HG03469 (cell line): ENCODE measurements around the gene TSC22D2.

Source experiments
- ATAC-seq: cut with Tn5 transposase; IDR thresholded peaks from one replicate; pipeline ENCODE4 v1.9.1; 2021; ENCODE audit warnings: mild to moderate bottlenecking, moderate library complexity, moderate number of reproducible peaks; ENCODE audit not compliant: unreplicated experiment

Gene TSC22D2

DNA sequence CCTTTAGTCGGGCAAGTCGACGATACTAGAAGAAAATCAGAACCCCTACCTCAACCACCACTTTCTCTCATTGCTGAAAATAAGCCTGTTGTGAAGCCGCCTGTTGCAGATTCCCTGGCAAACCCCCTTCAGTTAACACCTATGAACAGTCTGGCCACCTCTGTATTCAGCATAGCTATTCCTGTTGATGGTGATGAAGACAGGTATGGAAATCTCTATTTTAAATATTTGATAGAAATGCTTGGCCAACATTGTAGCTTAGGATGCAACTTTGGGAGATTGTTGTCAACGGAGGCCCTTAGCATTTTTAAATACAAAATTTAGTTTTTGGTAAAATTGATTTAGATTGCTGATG is 3.0 kb downstream of the TSC22D2 start:
- no peak for ATAC-seq

- no peak for ATAC-seq
These were observed 3.4 kb downstream of the TSC22D2 start for GRCh38 chr3:150411546-150411945.

DNA sequence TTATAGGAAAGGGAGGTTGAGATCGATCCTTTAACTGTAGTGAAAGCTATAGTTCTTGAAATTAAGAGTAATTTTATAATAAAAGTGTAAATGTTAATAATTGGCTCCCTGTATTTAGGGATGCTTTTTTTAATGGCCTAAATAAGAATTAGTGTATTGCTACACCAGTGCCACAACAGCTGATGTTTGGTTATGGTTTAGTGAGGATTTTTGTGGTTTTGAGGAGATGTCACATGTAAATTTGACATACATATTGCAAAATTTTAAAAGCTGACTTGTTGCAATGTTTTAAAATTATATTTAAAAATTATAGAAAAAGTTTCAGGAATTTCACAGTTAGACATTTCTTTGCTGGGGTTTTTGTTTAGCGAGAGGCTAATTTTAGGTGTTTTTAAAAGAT is 3.9 kb downstream of the TSC22D2 start:
- no peak for ATAC-seq

GRCh38 chr3:150412561-150413231 is 4.6 kb downstream of the TSC22D2 start:
- no peak for ATAC-seq

- no peak for ATAC-seq
These were observed 6.2 kb downstream of the TSC22D2 start for GRCh38 chr3:150414258-150414657.

DNA sequence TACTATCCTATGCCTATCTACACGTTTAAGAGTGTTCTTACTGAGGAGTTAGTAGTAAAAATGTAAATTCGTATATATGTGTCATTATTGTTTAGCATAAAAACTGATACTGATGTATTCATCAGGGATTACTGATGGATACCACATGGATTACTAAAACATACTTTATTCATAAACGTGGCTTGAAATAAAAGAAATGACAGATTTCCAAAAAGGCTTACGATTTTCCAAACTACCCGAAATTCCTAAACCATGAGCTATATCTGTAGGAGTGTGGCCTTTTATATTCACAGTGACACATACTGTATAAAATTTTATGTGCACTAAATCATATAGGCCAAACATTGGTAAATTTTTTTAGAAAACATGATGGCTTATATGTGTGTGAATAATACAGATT is 6.9 kb downstream of the TSC22D2 start:
- no peak for ATAC-seq

- ATAC-seq = no peak
These were observed 11.2 kb downstream of the TSC22D2 start for GRCh38 chr3:150419076-150419868.

DNA sequence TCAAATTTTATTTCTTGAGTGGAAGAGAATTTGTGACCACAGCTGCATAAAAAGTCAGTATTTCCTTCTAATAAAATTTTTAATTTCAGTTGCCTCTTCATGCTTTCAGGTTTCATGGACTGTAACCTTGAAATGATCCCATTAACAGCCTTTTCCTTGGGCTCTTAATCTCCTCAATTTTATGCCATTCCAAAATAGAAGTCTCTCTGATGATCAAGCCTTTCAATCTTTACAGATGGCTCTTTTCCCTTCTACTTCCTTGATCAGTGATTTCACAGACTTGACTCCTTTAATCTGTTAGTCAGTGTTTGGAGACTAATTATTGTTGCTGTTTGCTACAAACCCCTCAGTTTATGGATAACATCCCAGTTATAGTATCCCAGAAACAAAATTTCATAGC is 11.9 kb downstream of the TSC22D2 start:
- no peak for ATAC-seq

DNA sequence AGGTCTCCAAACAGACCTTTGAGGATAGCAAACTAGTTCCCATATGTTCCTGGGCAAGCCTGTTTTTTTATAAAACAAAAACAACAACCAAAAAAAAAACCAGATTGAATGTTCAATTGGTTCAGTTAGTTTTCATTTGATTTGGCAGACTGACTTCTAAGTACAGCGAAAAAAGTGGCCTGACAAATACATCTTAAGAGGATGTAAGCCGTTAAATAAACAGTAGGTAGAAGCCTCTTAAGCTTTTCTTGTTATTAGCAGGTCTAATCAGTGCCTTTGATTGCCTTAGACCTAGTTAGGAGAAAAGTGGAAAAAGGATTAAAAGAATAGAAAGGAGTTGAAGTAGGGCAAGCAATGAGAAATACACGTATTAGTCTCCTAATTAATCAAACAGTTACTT is 13.2 kb downstream of the TSC22D2 start:
- no peak for ATAC-seq

DNA sequence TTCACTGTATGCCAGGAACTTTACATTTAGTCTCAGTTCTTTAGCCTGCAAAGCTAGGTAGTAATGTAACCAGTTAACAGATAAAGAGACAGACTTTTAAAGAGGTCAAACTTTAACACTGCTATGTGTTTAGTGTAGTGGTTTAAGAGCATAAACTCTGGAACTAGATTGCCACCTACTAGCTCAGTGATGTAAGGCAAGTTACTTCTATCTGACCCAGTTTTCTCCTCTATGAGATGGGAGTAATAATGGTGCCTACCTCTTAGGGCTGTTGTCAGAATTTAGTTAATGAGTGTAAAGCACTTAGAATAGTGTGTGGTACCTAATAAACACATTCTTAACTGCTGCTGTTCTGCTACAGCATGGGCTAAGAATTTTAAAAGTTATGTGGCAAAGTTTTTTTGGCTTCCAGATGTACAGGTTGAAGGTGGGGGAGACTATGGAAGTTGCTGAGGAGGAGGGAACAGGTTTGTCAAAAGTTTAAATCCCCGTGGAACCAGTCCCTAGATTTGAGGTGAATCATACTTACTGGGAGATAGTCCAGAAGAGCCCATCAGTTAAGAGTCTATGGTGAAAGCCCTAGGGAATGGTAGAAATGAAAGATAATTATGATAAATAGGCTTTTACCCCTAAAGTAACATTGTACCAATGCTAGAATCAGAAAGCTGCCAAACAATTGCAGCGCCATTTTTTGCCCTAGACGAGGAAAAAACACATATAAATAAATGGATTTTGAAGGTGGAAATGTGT is 13.9 kb downstream of the TSC22D2 start:
- ATAC-seq = no peak

GRCh38 chr3:150422907-150423306 is 14.8 kb downstream of the TSC22D2 start:
- no peak for ATAC-seq

DNA sequence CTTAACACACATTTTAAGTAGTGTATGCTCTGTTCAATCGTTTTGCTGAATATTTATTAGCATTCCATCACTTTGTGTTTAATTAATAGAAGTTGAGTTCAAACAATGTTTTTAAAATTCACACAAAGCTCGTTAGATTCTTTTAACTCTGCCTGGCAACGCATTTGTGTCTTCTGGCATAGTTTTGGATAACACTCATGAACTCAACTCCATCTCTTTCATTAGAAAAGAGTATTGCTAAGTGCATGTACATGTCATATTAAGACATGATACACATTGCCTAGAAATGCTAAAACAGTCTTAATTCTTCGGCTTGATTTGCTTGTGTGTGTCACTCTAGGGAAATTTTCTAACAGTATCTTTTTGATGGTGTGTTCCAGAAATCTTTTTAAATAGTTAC is 15.7 kb downstream of the TSC22D2 start:
- no peak for ATAC-seq

DNA sequence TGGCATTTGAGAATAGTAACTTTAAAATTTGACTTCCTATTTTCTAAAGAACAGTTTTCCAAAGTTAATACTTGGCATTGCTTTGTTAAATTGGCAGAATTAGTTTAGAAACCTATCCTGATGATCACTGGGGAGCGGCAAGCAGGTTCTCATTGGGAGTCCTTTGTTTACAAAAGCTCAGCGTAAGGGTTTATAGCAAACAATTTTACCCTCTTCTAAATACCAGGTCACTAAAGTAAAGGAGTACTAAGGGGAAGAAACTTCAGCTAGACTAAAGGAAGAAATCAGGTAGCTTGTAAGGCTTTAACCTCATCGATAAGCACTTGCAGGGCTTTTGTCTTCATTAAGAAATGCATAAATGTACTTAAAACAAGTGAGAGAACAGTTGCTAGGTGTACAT is 18.2 kb downstream of the TSC22D2 start:
- ATAC-seq = no peak

GRCh38 chr3:150428562-150428961 is 20.5 kb downstream of the TSC22D2 start:
- no peak for ATAC-seq

GRCh38 chr3:150429767-150430671 is 21.9 kb downstream of the TSC22D2 start:
- no peak for ATAC-seq

DNA sequence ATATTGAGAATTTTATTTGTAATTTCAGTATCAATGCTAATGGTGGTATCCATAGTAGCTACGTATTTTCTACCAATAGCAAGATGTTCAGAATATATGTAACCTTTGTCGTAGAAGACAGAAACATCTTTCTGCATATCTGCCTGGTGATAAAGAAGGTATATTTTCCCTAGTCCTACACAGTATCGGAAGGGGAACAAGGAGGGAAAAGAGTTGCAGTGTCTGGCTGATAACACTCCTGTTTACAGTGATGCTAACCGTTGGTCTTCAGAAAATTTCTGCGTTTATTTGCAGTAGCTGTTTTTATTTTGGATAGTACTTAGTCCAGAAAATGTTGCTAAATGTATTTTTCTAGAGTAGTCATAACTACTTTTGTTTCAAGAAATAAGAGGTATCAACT is 25.2 kb downstream of the TSC22D2 start:
- ATAC-seq = no peak

DNA sequence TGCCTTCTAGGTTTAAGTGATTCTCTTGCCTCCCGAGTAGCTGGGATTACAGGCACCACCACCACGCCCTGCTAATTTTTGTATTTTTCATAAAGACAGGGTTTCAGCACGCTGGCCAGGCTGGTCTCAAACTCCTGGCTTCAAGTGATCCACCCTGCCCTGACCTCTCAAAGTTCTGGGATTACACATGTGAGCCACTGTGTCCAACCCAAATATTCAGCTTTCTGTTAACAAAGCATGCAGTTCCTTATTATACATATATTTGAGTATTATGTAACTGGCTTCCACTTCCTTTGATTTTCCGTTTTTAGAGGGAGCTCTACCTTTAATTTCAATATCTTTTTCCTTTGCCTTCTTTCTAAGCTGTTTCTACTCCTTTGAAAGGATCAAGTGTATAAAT is 26.1 kb downstream of the TSC22D2 start:
- ATAC-seq = no peak

- ATAC-seq = no peak
These were observed 28.1 kb downstream of the TSC22D2 start for GRCh38 chr3:150436161-150436560.

DNA sequence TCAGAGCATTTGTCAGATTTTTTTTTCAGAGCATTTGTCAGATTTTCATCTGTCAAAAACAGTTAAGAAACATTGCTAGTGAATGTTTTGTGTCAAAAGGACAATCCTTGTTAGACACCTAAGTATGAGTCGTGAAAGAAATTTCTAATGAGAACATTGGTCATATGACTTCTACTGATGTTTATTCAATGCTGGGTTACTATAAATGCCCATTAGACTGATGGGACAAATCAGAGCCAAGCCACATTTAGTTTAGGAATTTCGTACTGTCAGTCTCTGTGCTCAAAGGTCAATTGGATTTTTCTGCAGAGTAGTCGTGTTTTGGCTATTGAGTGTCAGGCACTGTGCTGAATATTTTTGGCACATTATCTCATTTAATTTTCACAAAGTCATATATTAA is 31.6 kb downstream of the TSC22D2 start:
- ATAC-seq = no peak

GRCh38 chr3:150443331-150443741 is 35.2 kb downstream of the TSC22D2 start:
- ATAC-seq = no peak

DNA sequence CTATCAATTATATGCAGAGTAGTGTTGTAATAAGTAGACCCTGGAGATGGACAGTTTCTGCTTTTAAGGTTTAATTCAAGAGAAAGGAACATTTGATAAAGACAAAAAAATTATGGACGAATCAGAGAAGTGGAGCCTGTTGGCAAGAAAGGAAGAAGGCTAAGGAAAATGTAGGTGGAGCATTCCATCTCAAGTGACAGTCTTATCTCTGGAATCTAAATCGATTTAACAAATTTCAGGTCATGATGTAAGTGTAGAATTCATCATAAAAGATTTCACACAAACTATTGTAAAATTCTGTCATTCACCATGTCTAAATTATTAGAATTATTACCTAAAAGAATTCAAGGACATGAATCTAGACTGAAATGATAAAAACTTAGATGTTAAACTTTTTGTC is 36.3 kb downstream of the TSC22D2 start:
- no peak for ATAC-seq
